Calu3 (cell line): ENCODE data around the gene ZNF705A. TPM values are rescaled to one million over a fixed set of nuclear protein-coding genes. Genes with fewer than 3 reads are reported as not detected.
"Not testable (repeated sequence)": the region's sequence is repeated elsewhere in the genome, so short reads cannot be mapped to it uniquely, and the experiment has no call there.

Experiments used
- BruUV-seq: library from RNA; stranded (reverse); fragments of 400-500 nt; replicated peaks from 2 replicates; lab custom pipeline; 2021; lab: Mats Ljungman, UMichigan
- CTCF ChIA-PET: fragments of 300-600 bp; sonication (Branson Sonifier 250); formaldehyde crosslinking; loops from one replicate; lab custom pipeline; 2022; ENCODE audit warnings: antibody characterized with exemption; lab: Charles Lee
- DNase-seq: peaks from one replicate; pipeline ENCODE4 v3.0.0; 2022
- H3K27ac Mint-ChIP-seq: one replicate; pipeline ENCODE4 v1.8.0; 2022; ENCODE audit warnings: mixed read lengths; ENCODE audit not compliant: unreplicated experiment
- H3K27me3 Mint-ChIP-seq: one replicate; pipeline ENCODE4 v1.8.0; 2022; ENCODE audit warnings: mixed read lengths; ENCODE audit not compliant: unreplicated experiment
- H3K36me3 Mint-ChIP-seq: one replicate; pipeline ENCODE4 v1.8.0; 2022; ENCODE audit warnings: mild to moderate bottlenecking, moderate library complexity, mixed read lengths; ENCODE audit not compliant: insufficient read depth, unreplicated experiment
- H3K4me1 Mint-ChIP-seq: one replicate; pipeline ENCODE4 v1.8.0; 2022; ENCODE audit warnings: mild to moderate bottlenecking, low read depth, mixed read lengths; ENCODE audit not compliant: unreplicated experiment
- H3K4me3 Mint-ChIP-seq: one replicate; pipeline ENCODE4 v1.8.0; 2022; ENCODE audit warnings: mild to moderate bottlenecking, low read depth, moderate library complexity, mixed read lengths; ENCODE audit not compliant: unreplicated experiment
- H3K9me3 Mint-ChIP-seq: one replicate; pipeline ENCODE4 v1.8.0; 2022; ENCODE audit warnings: low read depth, mixed read lengths; ENCODE audit not compliant: unreplicated experiment
- intact Hi-C: fragments of 100-400 bp; cut with micrococcal nuclease; formaldehyde crosslinking; loops from one replicate; pipeline ENCODE4 v1.10.0; 2022; ENCODE audit not compliant: unreplicated experiment
- total RNA-seq: library from RNA; stranded (reverse); gene quantifications from 2 replicates; pipeline ENCODE4 v1.2.3, GENCODE V29; 2022
- TF ChIP-seq, protein P1 (sequence below): fragments of 200-600 bp; IDR thresholded peaks from one replicate; pipeline ENCODE4 v1.8.0; 2022; ENCODE audit warnings: antibody characterized with exemption; ENCODE audit not compliant: unreplicated experiment

Gene ZNF705A
- total RNA-seq, 1 experiment from 2014 or later, result not detected

DNA sequence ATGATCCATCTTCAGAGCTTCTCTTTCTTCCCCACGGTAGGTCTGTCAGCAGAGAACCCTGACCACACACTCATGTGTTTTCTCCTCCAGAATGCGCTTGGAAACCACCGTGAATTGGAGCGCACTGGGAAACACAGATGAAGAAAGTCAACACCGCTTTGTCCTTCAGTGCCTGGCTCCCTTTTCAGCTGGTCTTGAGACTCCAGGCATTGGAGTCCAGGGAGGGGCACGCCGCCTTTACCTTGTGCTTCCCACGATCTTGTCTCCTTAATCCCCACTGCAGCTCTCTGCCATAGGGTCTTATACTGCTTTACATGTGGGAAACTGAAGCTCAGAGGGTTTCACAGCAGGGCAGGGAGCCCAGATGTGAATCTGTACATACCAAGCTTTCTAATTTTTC, 69.5 kb downstream of the ZNF705A start:
- Mint-ChIP-seq H3K36me3 (peaks cover 14% of the 10 kb centered on the region), H3K27ac (no peak overlapping the region), H3K9me3 (no peaks in the 10 kb centered on the region), H3K4me1 (no peaks in the 10 kb centered on the region), H3K4me3 (no peak overlapping the region), H3K27me3 (no peaks in the 10 kb centered on the region)
- CTCF ChIA-PET, result interaction anchor here (0.6 to 0.7 kb wide), 3 partner anchors 37 to 803 kb away, joined by 3 to 8 read pairs (median 4); no protein-coding TSS in a partner anchor
- BruUV-seq, result no TSS peak
- TF ChIP-seq, protein P1, sequence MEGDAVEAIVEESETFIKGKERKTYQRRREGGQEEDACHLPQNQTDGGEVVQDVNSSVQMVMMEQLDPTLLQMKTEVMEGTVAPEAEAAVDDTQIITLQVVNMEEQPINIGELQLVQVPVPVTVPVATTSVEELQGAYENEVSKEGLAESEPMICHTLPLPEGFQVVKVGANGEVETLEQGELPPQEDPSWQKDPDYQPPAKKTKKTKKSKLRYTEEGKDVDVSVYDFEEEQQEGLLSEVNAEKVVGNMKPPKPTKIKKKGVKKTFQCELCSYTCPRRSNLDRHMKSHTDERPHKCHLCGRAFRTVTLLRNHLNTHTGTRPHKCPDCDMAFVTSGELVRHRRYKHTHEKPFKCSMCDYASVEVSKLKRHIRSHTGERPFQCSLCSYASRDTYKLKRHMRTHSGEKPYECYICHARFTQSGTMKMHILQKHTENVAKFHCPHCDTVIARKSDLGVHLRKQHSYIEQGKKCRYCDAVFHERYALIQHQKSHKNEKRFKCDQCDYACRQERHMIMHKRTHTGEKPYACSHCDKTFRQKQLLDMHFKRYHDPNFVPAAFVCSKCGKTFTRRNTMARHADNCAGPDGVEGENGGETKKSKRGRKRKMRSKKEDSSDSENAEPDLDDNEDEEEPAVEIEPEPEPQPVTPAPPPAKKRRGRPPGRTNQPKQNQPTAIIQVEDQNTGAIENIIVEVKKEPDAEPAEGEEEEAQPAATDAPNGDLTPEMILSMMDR, result no peak
- intact Hi-C loops, result no loop called here
- no peak for DNase-seq

DNA sequence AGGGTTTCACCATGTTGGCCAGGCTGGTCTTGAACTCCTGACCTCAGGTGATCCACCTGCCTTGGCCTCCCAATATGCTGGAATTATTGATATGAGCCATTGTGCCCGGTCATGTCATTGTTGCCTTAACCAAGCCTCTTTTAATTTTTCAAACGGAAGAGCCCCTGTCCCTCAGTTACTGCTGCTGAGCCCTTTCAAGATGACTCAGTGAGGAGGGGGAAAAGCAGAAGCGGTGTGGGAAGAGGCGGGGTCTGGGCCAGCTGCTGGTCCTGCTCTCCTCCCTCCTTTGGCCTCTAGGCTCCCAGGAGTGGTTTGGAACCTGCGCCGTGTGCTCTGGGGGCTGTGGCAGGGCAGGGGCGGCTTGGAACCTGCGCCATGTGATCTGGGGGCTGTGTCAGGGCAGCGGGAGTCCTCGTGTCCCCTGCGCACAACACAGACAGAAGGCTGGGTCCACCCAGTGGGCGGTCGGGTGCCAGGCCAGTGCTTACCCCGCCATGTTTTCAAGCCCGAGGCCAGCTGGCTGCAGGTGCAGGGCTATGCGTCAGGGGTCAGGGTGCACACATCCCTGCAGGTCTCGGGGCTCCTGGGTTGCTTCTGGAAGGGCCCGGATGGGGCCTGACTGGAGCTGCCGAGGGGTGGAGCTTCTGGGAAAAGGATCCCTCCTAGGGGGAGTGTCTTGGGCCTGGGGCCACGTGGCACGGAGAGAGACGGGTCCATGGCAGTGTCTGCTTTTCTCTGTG, 70.3 kb downstream of the ZNF705A start, which contains the start of gene FAM90A1:
Gene FAM90A1 (minus strand): TSS at position 627 of the 740 bp plus-strand sequence. CDS start 2,786 bp downstream, outside the sequence.
- intact Hi-C loops, H3K27me3 Mint-ChIP-seq, H3K9me3 Mint-ChIP-seq, CTCF ChIA-PET, H3K4me1 Mint-ChIP-seq, BruUV-seq: not testable (repeated sequence)
- Mint-ChIP-seq H3K4me3 (peak within 1 kb of the TSS; percentile 61), H3K36me3 (peaks cover 14% of the 10 kb centered on the region), H3K27ac (peak within 1 kb of the TSS; percentile 52)
- peak; percentile 36 for DNase-seq

DNA sequence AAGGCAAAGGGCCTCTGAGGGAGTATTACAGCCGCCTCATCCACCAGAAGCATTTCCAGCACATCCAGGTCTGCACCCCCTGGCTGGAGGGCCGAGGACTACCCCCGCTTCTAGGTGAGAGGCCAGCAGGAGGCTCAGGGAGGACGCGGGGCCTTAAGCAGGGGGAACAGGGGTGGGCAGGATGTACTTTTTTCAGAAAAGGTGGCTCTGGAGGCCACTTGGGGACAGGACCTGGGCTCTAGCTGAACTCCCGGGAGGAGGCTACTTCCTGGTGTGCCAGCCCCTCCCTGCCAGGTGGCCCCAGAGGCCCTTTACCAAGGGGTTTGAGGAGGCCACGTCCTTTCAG, 70.9 kb downstream of the ZNF705A start:
- peak overlapping the region; percentile 52 for H3K27ac Mint-ChIP-seq
- peaks cover 14% of the 10 kb centered on the region for H3K36me3 Mint-ChIP-seq
- CTCF ChIA-PET, H3K9me3 Mint-ChIP-seq, H3K27me3 Mint-ChIP-seq, intact Hi-C loops, H3K4me1 Mint-ChIP-seq, DNase-seq, BruUV-seq: not testable (repeated sequence)
- H3K4me3 Mint-ChIP-seq, result peak overlapping the region; percentile 61

DNA sequence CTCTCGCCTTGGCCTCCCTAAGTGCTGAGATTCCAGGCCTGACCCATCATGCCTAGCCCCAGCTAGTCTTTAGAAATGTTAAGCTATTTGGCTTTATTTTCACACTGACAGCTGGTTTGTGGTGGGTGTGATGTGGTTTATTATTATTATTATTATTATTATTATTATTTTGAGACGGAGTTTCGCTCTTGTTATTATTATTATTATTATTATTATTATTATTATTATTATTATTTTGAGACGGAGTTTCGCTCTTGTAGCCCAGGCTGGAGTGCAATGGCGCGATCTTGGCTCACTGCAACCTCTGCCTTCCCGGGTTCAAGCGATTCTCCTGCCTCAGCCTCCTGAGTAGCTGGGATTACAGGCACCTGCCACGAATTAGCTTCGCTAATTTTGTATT, 71.8 kb downstream of the ZNF705A start:
- BruUV-seq, intact Hi-C loops, H3K9me3 Mint-ChIP-seq, H3K27me3 Mint-ChIP-seq, H3K27ac Mint-ChIP-seq, CTCF ChIA-PET, DNase-seq, H3K4me1 Mint-ChIP-seq: not testable (repeated sequence)
- Mint-ChIP-seq H3K36me3 (peaks cover 14% of the 10 kb centered on the region), H3K4me3 (peak overlapping the region; percentile 61)

DNA sequence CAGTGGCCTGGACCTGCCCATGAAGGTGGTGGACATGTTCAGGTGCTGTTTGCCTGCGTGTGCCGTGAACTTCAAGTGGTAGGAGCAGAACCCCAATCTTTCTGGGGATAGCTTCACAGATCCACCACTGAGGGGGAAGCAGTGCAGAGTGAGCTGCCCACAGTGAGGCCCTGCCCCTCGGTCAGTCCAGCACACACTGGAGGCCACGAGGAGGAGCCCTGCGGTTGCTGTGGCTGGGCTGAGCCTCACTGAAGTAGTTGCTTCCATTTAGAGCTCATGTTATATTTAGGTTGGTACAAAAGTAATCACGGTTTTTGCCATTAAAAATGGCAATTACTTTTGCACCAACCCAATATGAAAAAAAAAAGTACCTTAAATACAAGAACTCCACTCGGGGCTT, 72.7 kb downstream of the ZNF705A start:
- H3K4me1 Mint-ChIP-seq, H3K27me3 Mint-ChIP-seq, H3K9me3 Mint-ChIP-seq, CTCF ChIA-PET, H3K27ac Mint-ChIP-seq, DNase-seq, H3K4me3 Mint-ChIP-seq, intact Hi-C loops: not testable (repeated sequence)
- peaks cover 14% of the 10 kb centered on the region for H3K36me3 Mint-ChIP-seq
- BruUV-seq, result TSS peak; percentile 39

Other genes starting within 250 kb of the ZNF705A start
- gene SLC2A3, start 220.8 kb upstream of the ZNF705A start, total RNA-seq, result 0.37 TPM in 1 of 2 replicates, not detected in the other
- gene FOXJ2, start 124.3 kb upstream of the ZNF705A start, total RNA-seq, result 12.6 and 13.4 TPM in 2 replicates
- gene C3AR1, start 90.7 kb upstream of the ZNF705A start, total RNA-seq, result not detected in 2 replicates
- 25.1 and 28.4 TPM in 2 replicates for gene NECAP1, start 74.7 kb upstream of the ZNF705A start, total RNA-seq
- gene CLEC4A, start 33.4 kb upstream of the ZNF705A start, total RNA-seq, result 0.47 TPM in 1 of 2 replicates, not detected in the other
- 0.50 and 0.61 TPM in 2 replicates for gene FAM90A1, start 70.6 kb downstream of the ZNF705A start, total RNA-seq